Chondrocyte (in vitro differentiated cells): ENCODE data around the gene LEMD2. TPM values are rescaled to one million over a fixed set of nuclear protein-coding genes. Genes with fewer than 3 reads are reported as not detected.

Experiments
- DNase-seq: peaks from one replicate; pipeline ENCODE4 v3.0.0; 2021; ENCODE audit warnings: mixed read lengths, low spot score
- H3K27ac Mint-ChIP-seq: one replicate; pipeline ENCODE4 v1.8.0; 2021; ENCODE audit warnings: mild to moderate bottlenecking, moderate library complexity, mixed read lengths; ENCODE audit not compliant: unreplicated experiment
- H3K27me3 Mint-ChIP-seq: 2 replicates; pipeline ENCODE4 v1.8.0; 2021; ENCODE audit warnings: low read depth, mixed read lengths
- H3K36me3 Mint-ChIP-seq: 2 replicates; pipeline ENCODE4 v1.8.0; 2021; ENCODE audit warnings: low read depth, mixed read lengths
- H3K4me1 Mint-ChIP-seq: 2 replicates; pipeline ENCODE4 v1.8.0; 2021; ENCODE audit warnings: low read depth, mild to moderate bottlenecking, mixed read lengths
- H3K4me3 Mint-ChIP-seq: one replicate; pipeline ENCODE4 v1.8.0; 2021; ENCODE audit warnings: mild to moderate bottlenecking, moderate library complexity, mixed read lengths; ENCODE audit not compliant: unreplicated experiment
- H3K9me3 Mint-ChIP-seq: 2 replicates; pipeline ENCODE4 v1.8.0; 2021; ENCODE audit warnings: low read depth, mixed read lengths
- total RNA-seq: library from RNA; stranded (reverse); gene quantifications from 3 replicates; pipeline ENCODE4 v1.2.1, GENCODE V29; 2021
- TF ChIP-seq, protein P1 (sequence below): fragments of 200-600 bp; sonication (generic); IDR thresholded peaks from 2 replicates; pipeline ENCODE4 v1.5.0; 2021; ENCODE audit warnings: antibody characterized with exemption, mild to moderate bottlenecking, moderate library complexity

The LEMD2 gene
- total RNA-seq, 1 donor from 2014 or later: 60.1 TPM

DNA sequence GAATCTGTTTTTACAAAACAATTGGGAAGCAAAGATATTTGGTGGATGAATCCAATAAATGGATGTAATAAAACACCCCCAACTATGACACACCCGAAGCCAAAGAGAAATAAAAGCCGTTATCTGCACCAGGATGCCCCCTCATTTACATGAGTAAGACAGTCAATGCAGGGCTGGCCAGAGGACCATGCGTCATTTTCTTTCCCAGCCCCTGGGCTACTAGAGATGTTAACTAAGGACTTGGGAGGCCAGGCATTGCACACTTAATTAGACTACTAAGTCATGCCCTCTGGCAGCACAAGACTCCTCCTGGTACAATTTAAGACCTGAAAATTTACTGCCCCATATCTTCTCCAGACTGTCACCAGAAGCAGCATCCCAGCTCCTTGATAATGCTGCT lies 3.2 kb downstream of the LEMD2 start:
- Mint-ChIP-seq H3K9me3 (no peaks in the 10 kb centered on the region), H3K27me3 (no peaks in the 10 kb centered on the region), H3K36me3 (peaks cover 20% of the 10 kb centered on the region), H3K27ac (no peak overlapping the region), H3K4me1 (peaks cover 71% of the 10 kb centered on the region), H3K4me3 (peak overlapping the region; percentile 2)
- TF ChIP-seq, protein P1, sequence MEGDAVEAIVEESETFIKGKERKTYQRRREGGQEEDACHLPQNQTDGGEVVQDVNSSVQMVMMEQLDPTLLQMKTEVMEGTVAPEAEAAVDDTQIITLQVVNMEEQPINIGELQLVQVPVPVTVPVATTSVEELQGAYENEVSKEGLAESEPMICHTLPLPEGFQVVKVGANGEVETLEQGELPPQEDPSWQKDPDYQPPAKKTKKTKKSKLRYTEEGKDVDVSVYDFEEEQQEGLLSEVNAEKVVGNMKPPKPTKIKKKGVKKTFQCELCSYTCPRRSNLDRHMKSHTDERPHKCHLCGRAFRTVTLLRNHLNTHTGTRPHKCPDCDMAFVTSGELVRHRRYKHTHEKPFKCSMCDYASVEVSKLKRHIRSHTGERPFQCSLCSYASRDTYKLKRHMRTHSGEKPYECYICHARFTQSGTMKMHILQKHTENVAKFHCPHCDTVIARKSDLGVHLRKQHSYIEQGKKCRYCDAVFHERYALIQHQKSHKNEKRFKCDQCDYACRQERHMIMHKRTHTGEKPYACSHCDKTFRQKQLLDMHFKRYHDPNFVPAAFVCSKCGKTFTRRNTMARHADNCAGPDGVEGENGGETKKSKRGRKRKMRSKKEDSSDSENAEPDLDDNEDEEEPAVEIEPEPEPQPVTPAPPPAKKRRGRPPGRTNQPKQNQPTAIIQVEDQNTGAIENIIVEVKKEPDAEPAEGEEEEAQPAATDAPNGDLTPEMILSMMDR: no peak
- DNase-seq: no peak

DNA sequence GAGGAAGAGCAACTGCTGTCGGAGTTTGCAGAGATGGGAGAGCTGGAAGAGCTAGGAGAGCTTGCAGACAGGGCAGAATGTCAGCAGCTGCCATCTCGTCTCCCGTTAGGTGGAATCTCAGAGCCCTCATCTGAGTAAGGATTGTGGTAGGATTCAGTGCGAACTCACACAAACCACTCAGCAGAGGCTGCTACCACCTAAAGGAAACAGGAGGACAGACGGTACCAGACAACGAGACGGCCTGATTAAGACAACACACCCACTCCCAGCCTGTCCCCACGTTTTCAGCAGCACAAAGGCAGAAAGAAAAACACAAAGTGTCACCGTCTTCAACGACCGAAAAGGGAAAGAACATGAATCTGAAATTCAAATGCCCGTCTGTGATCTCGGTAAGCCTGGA lies 4.1 kb downstream of the LEMD2 start:
- no peak overlapping the region for H3K4me3 Mint-ChIP-seq

DNA sequence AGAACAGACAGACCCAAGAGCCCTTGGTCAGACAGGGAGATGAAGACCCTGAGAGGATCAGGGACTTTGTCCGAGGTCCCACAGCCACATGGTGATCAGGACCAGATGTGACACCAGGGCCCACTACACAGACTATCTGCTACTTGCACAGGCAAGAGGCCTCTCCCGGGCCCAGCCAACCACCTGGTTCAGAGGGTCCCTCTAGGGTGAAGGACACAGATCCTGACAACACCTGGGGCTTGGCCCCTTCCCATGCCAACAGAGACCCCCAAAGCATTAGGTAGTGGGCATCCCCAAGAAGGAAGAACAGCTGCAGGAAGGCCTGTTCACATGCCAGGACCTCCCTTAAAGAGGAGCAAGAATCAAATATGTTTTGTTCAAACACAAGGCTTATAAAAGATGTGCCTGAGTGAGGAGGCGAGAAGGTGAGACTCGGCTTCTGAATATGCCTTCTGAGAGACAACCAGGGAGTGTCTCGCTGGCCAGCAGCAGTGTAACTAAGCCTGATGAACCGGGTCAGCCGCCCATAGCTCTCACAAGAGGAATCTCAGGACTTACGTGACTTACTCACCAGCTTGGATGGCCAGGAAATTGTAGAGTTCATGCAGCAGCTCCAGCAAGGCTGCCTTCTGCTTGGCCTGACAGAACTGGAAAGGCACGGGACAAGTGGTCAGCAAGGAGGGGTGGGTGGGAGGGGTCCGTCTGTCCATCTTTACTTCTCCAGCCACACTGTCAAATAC lies 5.0 kb downstream of the LEMD2 start:
- no peak for DNase-seq
- H3K4me3 Mint-ChIP-seq: no peak overlapping the region
- H3K4me1 Mint-ChIP-seq: peaks cover 57% of the 10 kb centered on the region
- H3K36me3 Mint-ChIP-seq: peaks cover 32% of the 10 kb centered on the region
- H3K27ac Mint-ChIP-seq: peak overlapping the region; percentile 17
- no peaks in the 10 kb centered on the region for H3K9me3 Mint-ChIP-seq
- no peaks in the 10 kb centered on the region for H3K27me3 Mint-ChIP-seq
- TF ChIP-seq, protein P1: no peak

More for the DNA sequence above, 4.1 kb downstream of the LEMD2 start:
- Mint-ChIP-seq H3K9me3 (no peaks in the 10 kb centered on the region), H3K36me3 (peaks cover 28% of the 10 kb centered on the region), H3K27ac (peak overlapping the region; percentile 46), H3K27me3 (no peaks in the 10 kb centered on the region), H3K4me1 (peaks cover 65% of the 10 kb centered on the region)
- DNase-seq: no peak
- TF ChIP-seq, protein P1: no peak

DNA sequence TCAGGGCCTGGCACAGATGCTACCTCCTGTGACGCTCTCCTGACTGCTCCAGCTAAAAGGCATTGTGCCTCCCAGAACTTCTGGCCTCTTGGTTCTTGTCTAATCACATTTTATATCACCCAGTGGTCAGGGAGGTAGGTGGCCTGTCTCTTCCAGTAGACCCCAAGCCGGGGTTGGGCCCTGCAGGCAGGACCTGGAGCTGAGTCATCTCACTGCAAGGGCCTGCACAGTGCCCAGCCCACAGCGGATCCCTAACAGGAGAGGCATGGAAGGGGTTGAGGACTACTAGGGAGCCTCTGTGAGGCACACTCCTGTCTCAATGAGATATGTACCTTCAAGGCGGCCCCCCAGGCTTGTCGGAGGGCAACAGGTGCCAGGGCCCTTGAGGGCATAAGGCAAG lies 6.4 kb downstream of the LEMD2 start:
- Mint-ChIP-seq H3K4me1 (peaks cover 52% of the 10 kb centered on the region), H3K27me3 (no peaks in the 10 kb centered on the region), H3K4me3 (no peak overlapping the region), H3K36me3 (peaks cover 38% of the 10 kb centered on the region), H3K27ac (no peak overlapping the region), H3K9me3 (no peaks in the 10 kb centered on the region)
- DNase-seq: no peak
- TF ChIP-seq, protein P1: no peak

DNA sequence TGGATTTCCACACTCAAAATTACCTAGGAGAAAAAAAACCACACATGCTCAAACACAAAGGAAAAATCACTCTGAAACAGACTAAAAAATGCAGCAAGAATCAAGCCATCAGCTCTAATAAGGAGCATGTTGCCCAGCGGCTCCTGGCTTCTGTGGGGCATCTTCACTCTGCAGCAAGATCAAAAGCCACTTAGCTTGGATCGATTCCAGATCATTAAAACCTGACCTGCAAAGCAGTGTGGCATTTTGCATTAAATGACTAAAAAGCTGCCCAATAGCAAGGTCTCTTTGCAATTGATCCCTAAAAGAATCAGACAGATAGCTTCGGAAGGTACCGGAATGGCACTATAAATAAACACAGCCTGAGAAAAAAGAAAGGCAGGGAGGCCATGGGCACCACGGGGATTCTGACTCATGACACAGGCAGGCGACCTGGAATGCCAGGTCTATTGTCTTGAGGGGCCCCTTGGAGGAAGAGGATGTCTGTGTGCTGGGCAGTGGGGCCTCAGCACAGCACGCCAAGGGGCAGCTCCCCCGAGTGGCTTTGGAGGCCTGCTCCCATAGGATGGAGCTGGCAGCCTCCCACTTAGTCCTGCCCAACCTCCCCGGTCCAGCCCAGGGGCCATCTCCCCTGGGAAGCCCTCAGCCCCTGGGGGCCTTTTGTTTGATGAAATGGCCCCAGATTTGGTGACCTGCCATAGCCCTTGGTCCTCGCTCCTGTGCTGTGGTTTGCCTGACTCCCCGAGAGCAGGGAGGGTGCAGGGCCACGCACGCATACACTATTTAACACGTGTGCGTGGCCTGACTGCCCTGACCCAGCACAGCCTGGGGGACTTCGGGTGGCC lies 7.6 kb downstream of the LEMD2 start:
- Mint-ChIP-seq H3K9me3 (no peaks in the 10 kb centered on the region), H3K27me3 (no peaks in the 10 kb centered on the region), H3K4me1 (peaks cover 40% of the 10 kb centered on the region), H3K27ac (peak overlapping the region; percentile 76), H3K36me3 (peaks cover 45% of the 10 kb centered on the region), H3K4me3 (no peak overlapping the region)
- TF ChIP-seq, protein P1: no peak
- DNase-seq: no peak
